Measurements from ENCODE around the gene CRYBB1.

The CRYBB1 gene

GRCh38 chr22:26549902-26550497 is 67.8 kb downstream of the CRYBB1 start:
- no peak for DNase-seq
